ENCODE results near the gene LRRC56. TPM values are rescaled to one million over a fixed set of nuclear protein-coding genes. Genes with fewer than 3 reads are reported as not detected.

The LRRC56 gene
- total and polyA plus RNA-seq, 2 of the 13 experiments (the other 11 are each of a cell fraction or from before 2014, with no cell fraction given) = 0.11 to 0.29 TPM

GRCh38 chr11:488579-488978 is 48.7 kb upstream of the LRRC56 start:
- no peak overlapping the region for H3K4me2 ChIP-seq (ENCODE audit: low read depth, low read length)
- ChIA-PET CTCF (ENCODE audit: low intra/inter-chr PET ratio, low total read pairs) (no interaction called here), POLR2A (no interaction called here)
- no peaks in the 10 kb centered on the region for H4K20me1 ChIP-seq (ENCODE audit: insufficient read depth, low read length)
- no peak overlapping the region for H3K9ac ChIP-seq (ENCODE audit: insufficient read depth, low read depth, low read length)
- H3K4me3 ChIP-seq (replicated peaks in 1 of 3; ENCODE audit: insufficient read depth in 1 of 3, low read depth in 2 of 3, low read length in 3 of 3) = no peak overlapping the region
- H2AFZ ChIP-seq (ENCODE audit: low read length) = no peak overlapping the region
- no peaks in the 10 kb centered on the region for H3K27me3 ChIP-seq (ENCODE audit: control insufficient read depth in 1 of 2, insufficient read depth in 2 of 2, low read length in 2 of 2)
- H3K4me1 ChIP-seq (ENCODE audit: insufficient read depth, low read length) = no peaks in the 10 kb centered on the region
- no TSS peak for BruUV-seq (replicated peaks)
- H3K27ac ChIP-seq (ENCODE audit: extremely low read length, insufficient read depth, low read length) = no peak overlapping the region
- no peak for DNase-seq (ENCODE audit: low spot score)
- TF ChIP-seq, protein P1, sequence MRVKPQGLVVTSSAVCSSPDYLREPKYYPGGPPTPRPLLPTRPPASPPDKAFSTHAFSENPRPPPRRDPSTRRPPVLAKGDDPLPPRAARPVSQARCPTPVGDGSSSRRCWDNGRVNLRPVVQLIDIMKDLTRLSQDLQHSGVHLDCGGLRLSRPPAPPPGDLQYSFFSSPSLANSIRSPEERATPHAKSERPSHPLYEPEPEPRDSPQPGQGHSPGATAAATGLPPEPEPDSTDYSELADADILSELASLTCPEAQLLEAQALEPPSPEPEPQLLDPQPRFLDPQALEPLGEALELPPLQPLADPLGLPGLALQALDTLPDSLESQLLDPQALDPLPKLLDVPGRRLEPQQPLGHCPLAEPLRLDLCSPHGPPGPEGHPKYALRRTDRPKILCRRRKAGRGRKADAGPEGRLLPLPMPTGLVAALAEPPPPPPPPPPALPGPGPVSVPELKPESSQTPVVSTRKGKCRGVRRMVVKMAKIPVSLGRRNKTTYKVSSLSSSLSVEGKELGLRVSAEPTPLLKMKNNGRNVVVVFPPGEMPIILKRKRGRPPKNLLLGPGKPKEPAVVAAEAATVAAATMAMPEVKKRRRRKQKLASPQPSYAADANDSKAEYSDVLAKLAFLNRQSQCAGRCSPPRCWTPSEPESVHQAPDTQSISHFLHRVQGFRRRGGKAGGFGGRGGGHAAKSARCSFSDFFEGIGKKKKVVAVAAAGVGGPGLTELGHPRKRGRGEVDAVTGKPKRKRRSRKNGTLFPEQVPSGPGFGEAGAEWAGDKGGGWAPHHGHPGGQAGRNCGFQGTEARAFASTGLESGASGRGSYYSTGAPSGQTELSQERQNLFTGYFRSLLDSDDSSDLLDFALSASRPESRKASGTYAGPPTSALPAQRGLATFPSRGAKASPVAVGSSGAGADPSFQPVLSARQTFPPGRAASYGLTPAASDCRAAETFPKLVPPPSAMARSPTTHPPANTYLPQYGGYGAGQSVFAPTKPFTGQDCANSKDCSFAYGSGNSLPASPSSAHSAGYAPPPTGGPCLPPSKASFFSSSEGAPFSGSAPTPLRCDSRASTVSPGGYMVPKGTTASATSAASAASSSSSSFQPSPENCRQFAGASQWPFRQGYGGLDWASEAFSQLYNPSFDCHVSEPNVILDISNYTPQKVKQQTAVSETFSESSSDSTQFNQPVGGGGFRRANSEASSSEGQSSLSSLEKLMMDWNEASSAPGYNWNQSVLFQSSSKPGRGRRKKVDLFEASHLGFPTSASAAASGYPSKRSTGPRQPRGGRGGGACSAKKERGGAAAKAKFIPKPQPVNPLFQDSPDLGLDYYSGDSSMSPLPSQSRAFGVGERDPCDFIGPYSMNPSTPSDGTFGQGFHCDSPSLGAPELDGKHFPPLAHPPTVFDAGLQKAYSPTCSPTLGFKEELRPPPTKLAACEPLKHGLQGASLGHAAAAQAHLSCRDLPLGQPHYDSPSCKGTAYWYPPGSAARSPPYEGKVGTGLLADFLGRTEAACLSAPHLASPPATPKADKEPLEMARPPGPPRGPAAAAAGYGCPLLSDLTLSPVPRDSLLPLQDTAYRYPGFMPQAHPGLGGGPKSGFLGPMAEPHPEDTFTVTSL (CRISPR knock-in tag; IDR thresholded peaks at IDR 0.05; ENCODE audit: borderline replicate concordance) = no peak
- no peak for TF ChIP-seq TEAD3 (CRISPR knock-in tag; optimal IDR thresholded peaks at IDR 0.05; ENCODE audit: borderline replicate concordance)
- TF ChIP-seq, protein P2, sequence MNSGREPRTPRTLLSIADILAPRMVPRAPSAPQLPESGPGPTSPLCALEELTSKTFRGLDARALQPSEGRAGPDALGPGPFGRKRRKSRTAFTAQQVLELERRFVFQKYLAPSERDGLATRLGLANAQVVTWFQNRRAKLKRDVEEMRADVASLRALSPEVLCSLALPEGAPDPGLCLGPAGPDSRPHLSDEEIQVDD (CRISPR knock-in tag; IDR thresholded peaks at IDR 0.05; ENCODE audit: borderline replicate concordance) = no peak
- intact Hi-C loops (cut with micrococcal nuclease; ENCODE audit: unreplicated experiment) = no loop called here
- whole genome bisulfite sequencing (ENCODE audit: low lambda C conversion rate) = 91% methylated on average over 5 of the region's 19 CpGs
- H3K79me2 ChIP-seq (ENCODE audit: insufficient read depth, low read length) = peaks cover 5% of the 10 kb centered on the region
- in situ Hi-C loops (cut with HindIII; ENCODE audit: extremely low pct_ligation_motif_present, low pct_unique_long_range_greater_than_20kb) = no loop called here
- ATAC-seq = no peak
- H3K9me3 ChIP-seq (ENCODE audit: low read length) = no peaks in the 10 kb centered on the region
- no peak for FAIRE-seq
- H3K36me3 ChIP-seq (replicated peaks in 1 of 2; ENCODE audit: control insufficient read depth in 1 of 2, insufficient read depth in 2 of 2, low read length in 2 of 2) = peaks cover 5 to 11% of the 10 kb centered on the region in 2 experiments; a peak in 1 of 5 replicates
